Measurements from ENCODE around the gene CHST2. TPM values are rescaled to one million over a fixed set of nuclear protein-coding genes. Genes with fewer than 3 reads are reported as not detected.
A peak's percentile ranks its signal among the peaks of the same experiment; 100 is the strongest.

Gene CHST2
- total RNA-seq, 1 donor from 2014 or later = 12.3 TPM

GRCh38 chr3:143172062-143172794 lies 52.7 kb downstream of the CHST2 start:
- Mint-ChIP-seq H3K9me3 (peaks cover 13% of the 10 kb centered on the region), H3K4me3 (no peak overlapping the region), H3K4me1 (peaks cover 49% of the 10 kb centered on the region), H3K36me3 (ENCODE audit: low read depth) (peaks cover 6% of the 10 kb centered on the region), H3K27me3 (no peaks in the 10 kb centered on the region), H3K27ac (no peak overlapping the region)
- ChIA-PET POLR2A (no interaction called here), CTCF (interaction anchor here (2.2 kb wide), 1 partner anchor 51 kb away, joined by 6 read pairs; no protein-coding TSS in a partner anchor)
- no peak for TF ChIP-seq CTCF (IDR thresholded peaks at IDR 0.05)
- intact Hi-C loops (cut with micrococcal nuclease) = no loop called here
- no peak for DNase-seq
- peak; percentile 31 for ATAC-seq (ENCODE audit: low read depth)

GRCh38 chr3:143172795-143173145 lies 53.2 kb downstream of the CHST2 start:
- ChIA-PET CTCF (no interaction called here), POLR2A (no interaction called here)
- DNase-seq (no peak), ATAC-seq (ENCODE audit: low read depth) (no peak)
- no peaks in the 10 kb centered on the region for H3K27me3 Mint-ChIP-seq
- no peak overlapping the region for H3K27ac Mint-ChIP-seq
- peaks cover 49% of the 10 kb centered on the region for H3K4me1 Mint-ChIP-seq
- intact Hi-C loops (cut with micrococcal nuclease) = no loop called here
- H3K36me3 Mint-ChIP-seq (ENCODE audit: low read depth) = peaks cover 6% of the 10 kb centered on the region
- H3K4me3 Mint-ChIP-seq = no peak overlapping the region
- H3K9me3 Mint-ChIP-seq = peaks cover 13% of the 10 kb centered on the region
- no peak for TF ChIP-seq CTCF (IDR thresholded peaks at IDR 0.05)

- H3K9me3 Mint-ChIP-seq = peaks cover 13% of the 10 kb centered on the region
- TF ChIP-seq CTCF (IDR thresholded peaks at IDR 0.05) = no peak
- H3K4me1 Mint-ChIP-seq = peaks cover 49% of the 10 kb centered on the region
- no peaks in the 10 kb centered on the region for H3K27me3 Mint-ChIP-seq
- no peak for ATAC-seq (ENCODE audit: low read depth)
- no peak overlapping the region for H3K4me3 Mint-ChIP-seq
- intact Hi-C loops (cut with micrococcal nuclease) = no loop called here
- peaks cover 6% of the 10 kb centered on the region for H3K36me3 Mint-ChIP-seq (ENCODE audit: low read depth)
- DNase-seq = no peak
- POLR2A ChIA-PET = no interaction called here
- H3K27ac Mint-ChIP-seq = no peak overlapping the region
- CTCF ChIA-PET = no interaction called here
These were observed 53.7 kb downstream of the CHST2 start for GRCh38 chr3:143173242-143173641.

Other genes starting within 250 kb of the CHST2 start
- gene PCOLCE2, start 230.7 kb upstream of the CHST2 start, total RNA-seq = not detected in 2 replicates
- not detected in 2 replicates for gene PAQR9, start 156.1 kb upstream of the CHST2 start, total RNA-seq
- gene U2SURP, start 118.2 kb upstream of the CHST2 start, total RNA-seq = 117 and 131 TPM in 2 replicates

All from activated B cell treated with CpG ODN at 0.5 μM for 24 hours (primary cell).